ENCODE data around the gene FAM117A. TPM values are rescaled to one million over a fixed set of nuclear protein-coding genes. Genes with fewer than 3 reads are reported as not detected.

Gene FAM117A
- total and polyA plus RNA-seq, 7 donors: 0.71 to 5.1 (median 2.1) TPM

DNA sequence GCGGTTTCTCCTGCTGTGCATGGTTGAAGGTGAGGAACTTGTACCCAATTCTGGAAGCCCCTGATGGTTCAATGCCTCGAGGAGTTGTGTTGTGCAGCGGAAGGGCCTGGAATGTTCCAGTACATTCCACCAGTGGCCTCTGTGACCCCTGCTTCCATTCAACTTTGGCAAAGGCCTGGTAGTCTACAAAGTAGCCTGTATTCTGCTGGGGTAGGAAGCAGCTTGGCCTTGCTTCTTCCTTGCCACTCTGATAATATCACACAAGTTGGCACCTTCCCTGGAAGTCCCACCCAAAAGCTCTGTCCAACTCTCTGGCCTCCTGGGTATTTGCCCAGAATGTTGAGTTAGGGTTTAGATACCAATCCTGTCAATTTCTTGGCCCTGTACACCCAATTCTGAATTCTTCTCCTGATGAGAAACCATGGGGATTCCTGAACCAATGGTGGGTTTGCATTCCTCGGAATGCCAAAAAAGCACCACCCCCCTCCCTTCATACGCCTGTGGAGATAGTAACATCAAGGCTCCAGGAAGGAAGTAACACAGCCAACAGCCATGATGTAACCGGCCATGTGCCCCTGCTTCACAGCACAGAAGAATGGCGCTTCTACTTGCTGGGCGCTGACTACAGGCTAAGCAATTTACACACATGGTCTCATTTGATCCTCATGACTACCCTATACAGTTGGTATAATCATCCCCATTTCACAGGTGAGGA is 11.8 kb upstream of the FAM117A start:
- WGBS, 3 donors: 74 to 75% (median 75%) methylated on average over 8 of the region's 8 CpGs
- Histone ChIP-seq H3K4me1 (peaks cover 4% of the 10 kb centered on the region), H3K9me3 (no peaks in the 10 kb centered on the region), H3K36me3 (ENCODE audit: insufficient read depth in 1 of 2, low read depth in 1 of 2) (no peaks in the 10 kb centered on the region), H3K4me3 (no peak overlapping the region), H3K27me3 (ENCODE audit: insufficient read depth in 3 of 3, low read length in 2 of 3) (no peaks in the 10 kb centered on the region), H3K27ac (no peak overlapping the region)
- DNase-seq (no peak), ATAC-seq (no peak)
- intact Hi-C loops (cut with DNase I): loop anchor here (5.0 to 10.0 kb wide), 3 partner anchors 63 to 211 kb away; partner anchors contain the start of gene SLC35B1 (in 1 of the 2)
- TF ChIP-seq, protein P1, sequence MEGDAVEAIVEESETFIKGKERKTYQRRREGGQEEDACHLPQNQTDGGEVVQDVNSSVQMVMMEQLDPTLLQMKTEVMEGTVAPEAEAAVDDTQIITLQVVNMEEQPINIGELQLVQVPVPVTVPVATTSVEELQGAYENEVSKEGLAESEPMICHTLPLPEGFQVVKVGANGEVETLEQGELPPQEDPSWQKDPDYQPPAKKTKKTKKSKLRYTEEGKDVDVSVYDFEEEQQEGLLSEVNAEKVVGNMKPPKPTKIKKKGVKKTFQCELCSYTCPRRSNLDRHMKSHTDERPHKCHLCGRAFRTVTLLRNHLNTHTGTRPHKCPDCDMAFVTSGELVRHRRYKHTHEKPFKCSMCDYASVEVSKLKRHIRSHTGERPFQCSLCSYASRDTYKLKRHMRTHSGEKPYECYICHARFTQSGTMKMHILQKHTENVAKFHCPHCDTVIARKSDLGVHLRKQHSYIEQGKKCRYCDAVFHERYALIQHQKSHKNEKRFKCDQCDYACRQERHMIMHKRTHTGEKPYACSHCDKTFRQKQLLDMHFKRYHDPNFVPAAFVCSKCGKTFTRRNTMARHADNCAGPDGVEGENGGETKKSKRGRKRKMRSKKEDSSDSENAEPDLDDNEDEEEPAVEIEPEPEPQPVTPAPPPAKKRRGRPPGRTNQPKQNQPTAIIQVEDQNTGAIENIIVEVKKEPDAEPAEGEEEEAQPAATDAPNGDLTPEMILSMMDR (IDR thresholded peaks at IDR 0.05): no peak

DNA sequence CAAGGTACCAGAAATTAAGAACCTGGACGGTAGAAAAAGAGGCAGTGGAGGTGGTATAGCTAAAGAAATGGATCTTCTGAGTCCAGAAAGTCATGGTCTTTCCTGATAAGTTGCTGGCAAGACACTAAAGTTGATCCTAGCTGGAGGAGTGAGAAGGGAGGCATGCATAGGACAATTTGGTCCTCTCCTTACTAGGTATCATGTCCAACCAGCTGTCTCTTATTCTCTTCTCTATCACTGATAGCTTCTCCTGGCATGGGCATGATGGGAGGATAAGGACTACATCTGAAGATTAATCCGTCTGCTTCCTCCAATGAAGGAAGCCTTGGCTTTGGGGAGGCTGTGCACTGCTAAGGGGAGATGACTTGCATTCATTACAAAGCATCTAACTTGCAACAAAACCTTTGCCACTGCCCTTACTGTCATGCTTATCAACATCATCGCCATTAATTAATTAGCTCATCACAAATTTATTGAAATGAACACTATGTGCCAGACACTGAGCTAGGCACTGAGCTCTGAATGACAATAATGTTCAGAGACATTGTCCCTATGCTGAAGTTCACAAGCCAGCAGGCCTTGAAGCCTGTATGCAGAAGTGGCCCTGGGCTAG is 3.1 kb upstream of the FAM117A start:
- Histone ChIP-seq H3K4me3 (no peak overlapping the region), H3K36me3 (ENCODE audit: insufficient read depth in 1 of 2, low read depth in 1 of 2) (no peaks in the 10 kb centered on the region), H3K4me1 (peaks cover 5% of the 10 kb centered on the region), H3K27me3 (ENCODE audit: insufficient read depth in 3 of 3, low read length in 2 of 3) (no peaks in the 10 kb centered on the region), H3K27ac (no peak overlapping the region), H3K9me3 (no peaks in the 10 kb centered on the region)
- 73 to 78% (median 76%) methylated on average over 3 of the region's 3 CpGs for WGBS, 3 donors
- DNase-seq (no peak), ATAC-seq (no peak)
- TF ChIP-seq, protein P1 (IDR thresholded peaks at IDR 0.05): no peak
- intact Hi-C loops (cut with DNase I): no loop called here

DNA sequence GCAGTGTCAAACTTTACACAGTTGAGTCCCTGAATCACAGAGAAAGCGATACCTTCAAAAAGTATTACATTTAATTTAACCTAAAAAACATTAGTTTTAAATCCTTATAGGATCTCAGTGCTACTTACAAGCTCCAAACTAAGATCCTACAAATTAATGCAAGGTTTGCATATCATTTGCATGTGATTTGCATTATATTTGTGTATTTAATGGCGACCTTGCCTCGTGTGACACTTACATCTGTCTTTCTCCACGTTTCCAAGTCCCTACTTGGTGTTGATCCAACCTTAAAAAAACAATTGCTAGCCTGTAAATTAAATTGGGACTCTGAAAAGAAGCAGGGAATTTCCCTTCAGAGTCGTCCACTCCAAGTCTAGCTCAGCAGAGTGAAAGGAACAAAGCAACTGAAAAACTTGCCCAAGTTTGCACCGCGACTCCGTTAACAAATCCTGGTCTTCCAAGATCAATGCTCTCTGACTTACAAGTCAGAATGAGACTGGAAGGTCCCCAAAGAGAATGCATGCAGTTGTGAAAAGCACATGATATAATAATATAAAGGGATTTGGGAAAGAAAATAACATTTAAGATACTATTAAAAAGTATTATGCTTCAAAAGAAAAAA is 739 bp upstream of the FAM117A start:
- H3K27me3 ChIP-seq (ENCODE audit: insufficient read depth in 3 of 3, low read length in 2 of 3): no peaks in the 10 kb centered on the region
- peaks cover 5% of the 10 kb centered on the region for H3K4me1 ChIP-seq
- no peak overlapping the region for H3K27ac ChIP-seq
- H3K9me3 ChIP-seq: no peaks in the 10 kb centered on the region
- DNase-seq (no peak), ATAC-seq (no peak)
- intact Hi-C loops (cut with DNase I): no loop called here
- TF ChIP-seq, protein P1 (IDR thresholded peaks at IDR 0.05): no peak
- no peaks in the 10 kb centered on the region for H3K36me3 ChIP-seq (ENCODE audit: insufficient read depth in 1 of 2, low read depth in 1 of 2)
- 8 to 13% (median 12%) methylated on average over 8 of the region's 8 CpGs for WGBS, 3 donors
- H3K4me3 ChIP-seq: peak overlapping the region; percentile 73

DNA sequence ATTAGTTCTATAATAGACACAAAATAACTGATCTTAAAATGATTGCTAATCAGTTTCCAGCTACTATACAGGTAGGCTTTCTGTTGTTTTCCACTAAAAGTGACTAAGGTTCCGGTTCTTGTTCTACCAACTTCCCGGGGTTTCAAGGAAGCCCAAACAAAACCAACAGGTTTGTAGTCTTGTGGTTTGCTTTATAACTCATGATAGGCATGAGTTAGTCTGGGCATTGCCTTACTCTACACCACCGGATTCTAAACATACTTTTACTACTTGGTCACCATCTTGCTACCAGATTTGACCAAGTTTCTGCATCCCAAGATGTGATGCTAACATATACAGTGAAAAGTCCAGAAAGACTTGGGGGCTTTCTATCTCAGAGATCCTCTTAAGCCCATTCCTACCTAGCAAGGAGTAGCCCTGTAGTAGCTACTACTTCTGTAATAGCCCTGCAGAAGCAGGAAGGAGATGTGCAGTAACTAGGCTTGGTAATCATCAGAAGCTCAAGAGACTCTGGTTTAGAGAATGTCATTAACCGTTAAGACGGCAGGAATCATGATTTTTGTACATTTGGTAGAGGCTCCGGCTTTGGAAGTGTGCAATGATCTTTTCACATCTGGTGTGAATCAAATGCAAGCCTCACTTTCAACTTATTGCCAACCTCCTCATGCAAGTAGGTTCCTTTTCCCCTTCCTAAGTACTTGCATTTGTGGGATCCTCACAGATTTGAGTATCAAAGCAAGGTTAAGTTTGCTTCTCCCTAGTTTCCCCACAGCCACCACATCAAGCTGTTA is 1.6 kb downstream of the FAM117A start:
- H3K9me3 ChIP-seq: no peaks in the 10 kb centered on the region
- no peak for DNase-seq
- no peak overlapping the region for H3K27ac ChIP-seq
- WGBS, 3 donors: 52 to 73% (median 54%) methylated on average over 6 of the region's 6 CpGs
- peak overlapping the region; percentile 73 for H3K4me3 ChIP-seq
- no peaks in the 10 kb centered on the region for H3K36me3 ChIP-seq (ENCODE audit: insufficient read depth in 1 of 2, low read depth in 1 of 2)
- intact Hi-C loops (cut with DNase I): no loop called here
- ATAC-seq: no peak
- TF ChIP-seq, protein P1 (IDR thresholded peaks at IDR 0.05): no peak
- no peaks in the 10 kb centered on the region for H3K27me3 ChIP-seq (ENCODE audit: insufficient read depth in 3 of 3, low read length in 2 of 3)
- H3K4me1 ChIP-seq: peaks cover 5% of the 10 kb centered on the region

Measured in psoas muscle (tissue), 8 donors.